Keratinocyte (primary cell): Measurements from ENCODE around the gene SMPDL3A. TPM values are rescaled to one million over a fixed set of nuclear protein-coding genes. Genes with fewer than 3 reads are reported as not detected.

Experiments
- DNase-seq: peaks from one replicate; pipeline ENCODE4 v3.0.0-alpha.2; 2011; ENCODE audit warnings: low read depth, missing footprints, low spot score
- FAIRE-seq: peaks from 2 replicates; lab custom pipeline; 2011; peaks lifted over from hg19 to GRCh38; lab: Jason Lieb, UNC
- H2AFZ ChIP-seq: 2 replicates; pipeline ENCODE4 v1.6.0; 2012; ENCODE audit warnings: low read length, control low read depth, inconsistent platforms; ENCODE audit not compliant: control insufficient read depth
- H3K27ac ChIP-seq: 2 replicates; pipeline ENCODE4 v1.5.1; 2011; ENCODE audit warnings: low read length; ENCODE audit not compliant: control insufficient read depth, insufficient read depth
- H3K27me3 ChIP-seq: 3 replicates; pipeline ENCODE4 v1.6.0; 2011; ENCODE audit warnings: low read length; ENCODE audit not compliant: control insufficient read depth, insufficient read depth; ENCODE audit errors: extremely low read depth
- H3K36me3 ChIP-seq, 2 experiments: 2 replicates in 1 of 2; 3 replicates in 1 of 2; pipeline ENCODE4 v1.5.1; 2011; ENCODE audit warnings: low read length in 2 of 2, mild to moderate bottlenecking in 1 of 2; ENCODE audit not compliant: control insufficient read depth in 2 of 2, insufficient read depth in 2 of 2; ENCODE audit errors: extremely low read depth in 1 of 2
- H3K4me1 ChIP-seq: 3 replicates; pipeline ENCODE4 v1.5.1; 2011; ENCODE audit warnings: low read length; ENCODE audit not compliant: control insufficient read depth, insufficient read depth; ENCODE audit errors: extremely low read depth
- H3K4me2 ChIP-seq: 3 replicates; pipeline ENCODE4 v1.6.0; 2011; ENCODE audit warnings: low read depth, low read length; ENCODE audit not compliant: control insufficient read depth, insufficient read depth; ENCODE audit errors: extremely low read depth
- H3K4me3 ChIP-seq, 3 experiments: fragments of 200-600 bp in 1 of 3; sonication (generic) in 1 of 3; 2 replicates in 2 of 3; 3 replicates in 1 of 3; pipeline ENCODE4 v1.5.1; 2011 to 2016; ENCODE audit warnings: low read length in 3 of 3, mild to moderate bottlenecking in 3 of 3, control low read depth in 2 of 3, inconsistent platforms in 1 of 3, low read depth in 1 of 3, mixed read lengths in 1 of 3, mixed run types in 1 of 3, moderate library complexity in 1 of 3; ENCODE audit not compliant: control insufficient read depth in 2 of 3, insufficient read depth in 2 of 3; ENCODE audit errors: extremely low read depth in 1 of 3
- H3K79me2 ChIP-seq: 2 replicates; pipeline ENCODE4 v1.6.0; 2012; ENCODE audit warnings: low read length; ENCODE audit not compliant: control insufficient read depth, insufficient read depth
- H3K9ac ChIP-seq: 3 replicates; pipeline ENCODE4 v1.6.0; 2011; ENCODE audit warnings: low read length; ENCODE audit not compliant: control insufficient read depth, insufficient read depth; ENCODE audit errors: extremely low read depth
- H3K9me1 ChIP-seq: 3 replicates; pipeline ENCODE4 v1.6.0; 2011; ENCODE audit warnings: low read length; ENCODE audit not compliant: control insufficient read depth, insufficient read depth; ENCODE audit errors: extremely low read depth
- H3K9me3 ChIP-seq: 2 replicates; pipeline ENCODE4 v1.5.1; 2012; ENCODE audit warnings: low read depth, low read length; ENCODE audit not compliant: control insufficient read depth
- H4K20me1 ChIP-seq: 3 replicates; pipeline ENCODE4 v1.6.0; 2011; ENCODE audit warnings: low read length; ENCODE audit not compliant: control insufficient read depth, insufficient read depth; ENCODE audit errors: extremely low read depth
- EZH2 ChIP-seq: IDR thresholded peaks from one replicate; pipeline ENCODE4 v1.6.1; 2012; ENCODE audit warnings: inconsistent platforms, mild to moderate bottlenecking, low read length, moderate library complexity
- dilution Hi-C: fragments of 300-500 bp; cut with MboI; formaldehyde crosslinking; loops from one replicate; pipeline ENCODE4 v1.7.0; 2020; ENCODE audit warnings: low sequenced_read_pairs; ENCODE audit not compliant: extremely low pct_ligation_motif_present
- polyA plus RNA-seq, 5 experiments: library from polyadenylated mRNA; depleted of rRNA in 3 of 5; stranded (reverse) in 3 of 5; stranded (forward) in 1 of 5; unstranded in 1 of 5; fragments of >200 nt; gene quantifications; 1 replicate in 1 of 5; 2 replicates in 3 of 5; 3 replicates in 1 of 5; pipeline versions ENCODE4 v1.2.1 to v1.2.3, GENCODE V29; 2011 to 2012; ENCODE audit warnings: missing spikeins in 2 of 5, low read depth in 1 of 5, low replicate concordance in 1 of 5
- TF ChIP-seq, protein P1 (sequence below), 3 experiments: IDR thresholded peaks in 1 of 3; conservative IDR thresholded peaks in 1 of 3; optimal IDR thresholded peaks in 1 of 3; 2 replicates in 2 of 3; 3 replicates in 1 of 3; pipeline versions ENCODE3 to v1.5.1; 2011; ENCODE audit warnings: low read length in 3 of 3, mild to moderate bottlenecking in 3 of 3, moderate library complexity in 2 of 3, control low read depth in 1 of 3, inconsistent platforms in 1 of 3; ENCODE audit not compliant: insufficient read depth in 2 of 3; ENCODE audit errors: extremely low read depth in 1 of 3

The SMPDL3A gene
- polyA plus RNA-seq, 1 donor (not counting 4 experiments of a cell fraction or from before 2014, with no cell fraction given) = 10.8 TPM

DNA sequence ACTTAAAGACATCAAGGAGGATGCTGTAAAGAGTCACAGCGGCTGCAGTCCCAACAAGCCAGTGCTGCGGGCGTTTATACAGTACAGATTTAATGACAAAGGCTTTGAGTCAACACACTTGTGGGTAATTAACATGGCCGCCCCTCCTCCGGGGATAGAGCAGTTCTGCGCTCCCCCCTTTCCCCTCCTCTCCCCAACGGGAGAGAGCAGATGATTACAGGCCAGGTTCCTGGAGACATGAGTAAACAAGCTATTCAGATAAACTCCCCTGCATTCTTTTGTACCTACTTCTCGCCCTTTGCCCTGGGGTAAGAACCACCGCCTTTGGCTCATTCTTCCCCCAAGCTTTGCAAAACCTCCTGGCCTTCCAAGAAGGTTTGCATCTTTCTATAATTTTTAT lies 33.2 kb upstream of the SMPDL3A start:
- Histone ChIP-seq H3K9ac (no peak overlapping the region), H3K4me1 (peaks cover 2% of the 10 kb centered on the region), H4K20me1 (no peaks in the 10 kb centered on the region), H2AFZ (no peak overlapping the region), H3K4me2 (no peak overlapping the region), H3K9me1 (no peaks in the 10 kb centered on the region), H3K79me2 (no peaks in the 10 kb centered on the region), H3K9me3 (no peaks in the 10 kb centered on the region), H3K4me3 (no peak overlapping the region), H3K27me3 (no peaks in the 10 kb centered on the region), H3K27ac (no peak overlapping the region), H3K36me3 (no peaks in the 10 kb centered on the region)
- DNase-seq (no peak), FAIRE-seq (no peak)
- dilution Hi-C loops = no loop called here
- TF ChIP-seq, protein P1, sequence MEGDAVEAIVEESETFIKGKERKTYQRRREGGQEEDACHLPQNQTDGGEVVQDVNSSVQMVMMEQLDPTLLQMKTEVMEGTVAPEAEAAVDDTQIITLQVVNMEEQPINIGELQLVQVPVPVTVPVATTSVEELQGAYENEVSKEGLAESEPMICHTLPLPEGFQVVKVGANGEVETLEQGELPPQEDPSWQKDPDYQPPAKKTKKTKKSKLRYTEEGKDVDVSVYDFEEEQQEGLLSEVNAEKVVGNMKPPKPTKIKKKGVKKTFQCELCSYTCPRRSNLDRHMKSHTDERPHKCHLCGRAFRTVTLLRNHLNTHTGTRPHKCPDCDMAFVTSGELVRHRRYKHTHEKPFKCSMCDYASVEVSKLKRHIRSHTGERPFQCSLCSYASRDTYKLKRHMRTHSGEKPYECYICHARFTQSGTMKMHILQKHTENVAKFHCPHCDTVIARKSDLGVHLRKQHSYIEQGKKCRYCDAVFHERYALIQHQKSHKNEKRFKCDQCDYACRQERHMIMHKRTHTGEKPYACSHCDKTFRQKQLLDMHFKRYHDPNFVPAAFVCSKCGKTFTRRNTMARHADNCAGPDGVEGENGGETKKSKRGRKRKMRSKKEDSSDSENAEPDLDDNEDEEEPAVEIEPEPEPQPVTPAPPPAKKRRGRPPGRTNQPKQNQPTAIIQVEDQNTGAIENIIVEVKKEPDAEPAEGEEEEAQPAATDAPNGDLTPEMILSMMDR (optimal IDR thresholded peaks at IDR 0.05 in 1 of 3, IDR thresholded peaks at IDR 0.05 in 1 of 3, conservative IDR thresholded peaks at IDR 0.05 in 1 of 3; ENCODE audit: extremely low read depth in 1 of 3, insufficient read depth in 2 of 3, low read length in 3 of 3) = no peak
- TF ChIP-seq EZH2 = no peak

DNA sequence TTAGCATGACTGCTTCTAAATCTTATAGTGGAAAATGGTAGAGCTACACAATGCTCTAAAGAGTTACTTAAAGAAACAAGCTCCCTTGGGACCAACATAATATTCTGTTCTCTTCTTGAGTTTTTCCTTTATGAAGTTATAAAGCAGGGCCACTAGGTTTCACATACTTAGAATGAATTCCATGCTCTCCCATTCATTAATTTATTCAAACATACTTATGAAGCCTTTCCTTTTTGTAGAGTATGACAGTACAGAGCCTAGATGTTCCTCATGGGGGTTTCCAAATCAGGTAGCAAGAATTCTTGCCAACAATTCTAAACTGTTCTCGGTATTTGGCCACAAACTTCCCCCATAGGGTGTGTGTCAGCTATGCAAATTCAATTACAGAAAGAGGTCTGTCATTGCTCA lies 30.1 kb upstream of the SMPDL3A start:
- Histone ChIP-seq H4K20me1 (no peaks in the 10 kb centered on the region), H2AFZ (no peak overlapping the region), H3K9me3 (no peaks in the 10 kb centered on the region), H3K27me3 (no peaks in the 10 kb centered on the region), H3K4me1 (peaks cover 2% of the 10 kb centered on the region), H3K4me3 (no peak overlapping the region), H3K79me2 (no peaks in the 10 kb centered on the region), H3K27ac (no peak overlapping the region), H3K9ac (no peak overlapping the region), H3K4me2 (no peak overlapping the region), H3K36me3 (no peaks in the 10 kb centered on the region), H3K9me1 (no peaks in the 10 kb centered on the region)
- FAIRE-seq (no peak), DNase-seq (no peak)
- TF ChIP-seq, protein P1 (optimal IDR thresholded peaks at IDR 0.05 in 1 of 3, IDR thresholded peaks at IDR 0.05 in 1 of 3, conservative IDR thresholded peaks at IDR 0.05 in 1 of 3; ENCODE audit: extremely low read depth in 1 of 3, insufficient read depth in 2 of 3, low read length in 3 of 3) = no peak
- TF ChIP-seq EZH2 = no peak
- dilution Hi-C loops = no loop called here
